Stimulated activated CD4-positive, alpha-beta T cell treated with anti-CD3 and anti-CD28 coated beads, Interleukin-1b, Interleukin-23, amount 100 ng/mL, for 4 hours (primary cell): ENCODE data around the gene M1AP.
A peak's percentile ranks its signal among the peaks of the same experiment; 100 is the strongest.

ENCODE experiments used
- DNase-seq, 2 donors: peaks; one replicate each; pipeline ENCODE4 v3.0.0-alpha.2; 2020; ENCODE audit warnings: low read depth in 2 of 2

The M1AP gene

GRCh38 chr2:74593826-74594772 lies 54.0 kb downstream of the M1AP start:
- no peak for DNase-seq

- no peak for DNase-seq
Measured at GRCh38 chr2:74588664-74589063, 59.5 kb downstream of the M1AP start.

DNA sequence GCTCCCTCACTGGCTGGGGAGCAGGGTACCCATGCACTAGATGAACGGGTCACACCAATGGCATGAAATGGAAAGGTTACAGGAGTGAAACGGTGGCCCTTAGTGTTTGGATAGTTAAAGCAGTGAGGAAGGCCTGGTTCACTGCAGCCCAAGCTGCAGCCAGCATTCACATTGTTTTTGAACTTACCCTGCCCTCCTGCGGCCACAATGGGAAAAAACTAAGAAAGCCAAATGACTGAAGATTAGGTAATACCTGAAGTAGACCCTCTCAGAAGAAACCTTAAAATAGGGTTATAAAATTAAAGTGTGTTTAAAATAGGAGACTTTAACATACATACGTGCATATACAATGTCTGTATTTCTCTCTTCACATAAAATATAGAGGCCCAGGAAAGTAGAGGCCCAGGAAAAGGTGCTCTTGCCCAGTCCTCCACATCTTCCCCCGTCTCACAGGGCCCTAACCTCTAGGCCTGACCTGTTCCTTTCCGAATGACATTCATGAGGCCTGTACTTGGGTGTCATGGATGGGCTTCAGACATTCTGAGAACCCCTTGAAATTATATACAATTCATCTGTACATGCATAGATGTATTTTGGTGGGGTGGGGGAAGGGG lies 60.4 kb downstream of the M1AP start:
- DNase-seq, result peak; percentile 14 to 42

DNA sequence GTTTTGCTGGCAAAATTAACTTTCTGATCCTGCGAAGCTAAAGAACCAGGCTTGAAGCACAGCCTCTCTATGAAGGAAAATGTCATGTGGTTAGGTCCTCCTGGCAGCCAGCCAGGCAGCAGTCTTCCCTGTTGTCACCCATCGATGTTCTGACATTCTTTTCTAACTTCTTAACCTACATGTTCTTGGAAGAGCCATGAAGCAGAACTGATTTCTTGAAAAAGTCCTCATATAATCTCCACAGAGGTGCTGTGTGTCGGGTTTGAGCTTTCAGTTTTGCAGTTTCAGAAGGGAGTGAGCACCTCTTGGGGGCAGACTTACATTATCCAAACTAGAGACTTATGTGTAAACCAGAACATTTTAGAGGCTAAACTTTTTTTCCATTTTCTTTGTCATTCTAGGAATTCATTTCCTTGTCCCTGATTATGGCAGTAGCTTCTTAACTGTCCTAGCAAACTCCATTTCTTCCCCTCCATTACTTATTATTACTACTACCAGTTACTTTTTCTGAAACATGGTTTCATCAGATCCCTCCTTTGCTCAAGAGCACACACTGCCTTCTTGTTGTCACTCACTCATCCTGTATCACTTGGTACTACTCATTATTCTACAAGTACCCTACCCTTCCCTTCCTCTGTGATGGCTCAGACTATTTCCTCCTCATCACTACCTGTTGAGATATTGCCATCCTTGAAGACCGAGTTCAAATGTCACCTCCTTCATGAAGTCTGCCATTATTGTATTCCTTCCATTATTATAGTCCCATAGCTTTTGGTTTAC lies 62.5 kb downstream of the M1AP start:
- DNase-seq, result no peak

GRCh38 chr2:74584088-74584645 lies 64.0 kb downstream of the M1AP start:
- DNase-seq, result no peak

DNA sequence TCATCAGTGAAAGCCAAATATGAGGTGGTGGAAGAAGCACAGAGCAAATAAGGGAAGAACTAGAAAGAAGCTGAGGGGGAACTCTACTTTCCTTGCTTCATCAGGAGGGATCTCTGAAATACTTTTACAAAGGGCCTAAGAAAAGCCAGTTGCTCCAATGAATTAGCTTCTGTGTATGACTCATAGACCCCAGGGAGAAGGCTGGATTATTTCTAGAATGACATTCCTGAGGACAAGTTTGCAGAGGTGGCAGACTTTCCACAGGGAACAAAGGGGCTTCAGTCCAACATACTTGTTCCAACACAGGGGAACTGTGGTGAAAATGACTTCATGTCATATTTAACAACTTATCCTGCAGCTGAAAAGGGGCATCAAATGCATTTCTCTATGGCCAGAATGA lies 64.6 kb downstream of the M1AP start:
- no peak for DNase-seq

DNA sequence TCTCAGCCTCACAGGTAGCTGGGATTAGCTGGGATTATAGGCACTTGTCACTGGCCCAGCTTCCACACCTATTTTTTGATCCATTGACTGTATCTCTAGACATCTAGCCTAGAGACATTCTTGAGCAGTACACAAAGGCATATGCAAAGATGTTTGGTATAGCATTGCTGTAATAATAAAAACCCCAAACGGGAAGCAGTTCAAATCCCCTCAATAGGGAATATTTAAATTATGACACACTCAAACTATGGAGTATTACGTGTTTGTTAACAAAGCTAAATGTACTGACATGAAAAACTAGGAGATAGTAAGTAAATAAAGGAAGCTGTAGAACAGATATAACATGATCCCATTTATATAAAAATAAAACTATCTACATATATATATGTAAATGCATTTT lies 65.9 kb downstream of the M1AP start:
- DNase-seq, result no peak

- no peak for DNase-seq
Measured at GRCh38 chr2:74581463-74581862, 66.7 kb downstream of the M1AP start.

- no peak for DNase-seq
Measured at GRCh38 chr2:74578408-74578807, 69.7 kb downstream of the M1AP start.

- DNase-seq, result no peak
Measured at GRCh38 chr2:74577448-74577847, 70.7 kb downstream of the M1AP start.

GRCh38 chr2:74576863-74577229 lies 71.3 kb downstream of the M1AP start:
- no peak for DNase-seq

DNA sequence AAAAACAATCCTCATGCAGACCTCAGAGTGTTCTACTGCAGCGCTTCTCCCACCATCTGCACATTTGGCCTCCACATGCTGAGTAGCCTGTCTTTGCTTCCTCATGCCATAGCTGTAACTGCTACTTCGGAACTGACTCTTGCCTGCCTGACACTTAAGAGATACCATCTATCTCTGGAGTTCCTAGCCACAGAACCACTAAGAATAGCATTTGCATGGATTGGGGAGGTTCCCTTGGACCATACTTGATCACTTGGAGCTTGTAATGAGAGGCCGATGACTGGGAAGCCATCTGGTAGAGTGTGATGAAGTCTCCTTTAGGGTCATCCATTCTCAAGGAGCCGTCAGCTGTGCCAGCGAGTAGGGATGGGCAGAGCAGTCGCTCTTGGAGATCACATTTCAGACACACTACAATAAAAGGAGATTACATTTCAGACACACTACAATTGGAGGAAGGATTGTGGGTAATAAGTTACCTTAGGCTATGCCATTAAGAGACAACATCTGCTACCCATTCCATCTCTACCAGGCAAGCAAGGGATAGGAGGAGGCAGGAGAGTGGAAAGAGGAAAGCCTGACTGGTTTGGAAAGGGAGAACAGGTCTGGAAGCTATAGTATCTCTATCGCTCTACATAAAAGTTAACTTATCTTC lies 71.8 kb downstream of the M1AP start:
- no peak for DNase-seq

DNA sequence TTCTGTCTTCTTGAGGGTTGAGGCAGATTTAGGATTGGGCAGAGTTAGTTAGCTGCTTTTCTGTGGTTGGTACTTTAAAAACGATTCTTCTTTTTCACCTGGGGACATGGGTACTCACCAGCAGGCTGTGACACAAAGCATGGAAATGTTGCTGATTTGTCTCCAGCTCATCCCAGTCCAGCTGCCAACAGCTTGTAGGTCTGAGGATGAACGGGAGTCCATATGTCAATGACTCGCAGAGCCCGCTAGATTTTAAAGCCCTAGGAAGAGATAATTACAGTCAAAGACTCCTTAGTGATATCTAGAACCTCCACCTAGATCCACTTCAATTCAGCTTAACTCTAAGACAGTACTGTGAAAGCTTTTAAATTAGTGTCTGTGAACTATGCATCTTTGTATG lies 72.8 kb downstream of the M1AP start:
- DNase-seq, result no peak

- no peak for DNase-seq
Measured at GRCh38 chr2:74573747-74574562, 74.2 kb downstream of the M1AP start.

DNA sequence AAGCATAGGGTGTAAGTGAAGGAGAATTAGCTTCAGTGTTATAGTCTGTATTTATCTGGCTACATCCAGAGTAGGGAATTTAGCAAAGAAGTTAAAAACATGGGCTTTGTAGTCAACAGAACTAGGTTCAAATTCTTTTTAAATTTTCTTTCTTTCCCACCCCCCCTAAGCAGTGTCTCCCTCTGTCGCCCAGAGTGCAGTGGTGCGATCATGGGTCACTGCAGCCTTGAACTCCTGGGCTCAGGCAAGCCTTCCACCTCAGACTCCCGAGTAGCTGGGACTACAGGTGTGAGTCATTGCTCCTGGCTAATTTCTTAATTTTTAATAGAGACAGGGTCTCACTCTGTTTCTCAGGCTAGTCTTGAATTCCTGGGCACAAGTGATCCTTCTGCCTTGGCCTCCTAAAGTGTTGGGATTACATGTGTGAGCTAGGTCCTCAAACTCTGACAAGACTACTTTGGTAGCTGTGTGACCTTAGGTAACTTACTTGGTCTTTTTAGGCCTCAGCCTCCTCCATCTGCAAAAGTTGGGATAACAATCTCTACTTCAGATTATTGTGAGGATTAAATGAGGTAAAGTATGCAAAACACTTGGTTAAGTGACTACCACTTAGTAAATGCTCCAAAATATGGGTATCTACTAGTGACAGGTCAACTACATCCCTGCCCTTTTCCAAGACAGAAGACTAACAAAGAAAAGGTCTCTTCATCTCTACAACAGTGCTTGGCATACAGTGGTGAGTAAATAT lies 75.8 kb downstream of the M1AP start:
- no peak for DNase-seq

DNA sequence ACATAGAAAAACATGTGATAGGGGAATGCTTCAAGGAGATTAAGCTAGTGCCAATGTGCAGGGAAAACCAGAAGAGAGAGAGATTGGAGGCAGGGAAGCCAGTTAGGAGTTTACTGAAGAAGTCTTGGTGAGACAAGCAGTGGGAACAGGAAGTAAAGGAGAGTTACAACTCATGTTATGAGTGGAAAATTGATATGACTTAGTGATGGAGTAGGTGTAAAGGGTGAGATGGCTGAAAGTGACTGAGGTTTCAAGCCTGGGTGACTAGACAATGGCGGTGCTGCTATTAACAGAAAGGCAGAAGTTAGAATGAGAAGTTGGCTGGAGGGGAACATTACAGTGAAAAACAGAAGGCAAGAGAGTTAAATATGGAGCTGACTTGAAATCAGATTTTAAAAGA lies 77.1 kb downstream of the M1AP start:
- no peak for DNase-seq

- DNase-seq, result no peak
Measured at GRCh38 chr2:74569686-74570085, 78.4 kb downstream of the M1AP start.

DNA sequence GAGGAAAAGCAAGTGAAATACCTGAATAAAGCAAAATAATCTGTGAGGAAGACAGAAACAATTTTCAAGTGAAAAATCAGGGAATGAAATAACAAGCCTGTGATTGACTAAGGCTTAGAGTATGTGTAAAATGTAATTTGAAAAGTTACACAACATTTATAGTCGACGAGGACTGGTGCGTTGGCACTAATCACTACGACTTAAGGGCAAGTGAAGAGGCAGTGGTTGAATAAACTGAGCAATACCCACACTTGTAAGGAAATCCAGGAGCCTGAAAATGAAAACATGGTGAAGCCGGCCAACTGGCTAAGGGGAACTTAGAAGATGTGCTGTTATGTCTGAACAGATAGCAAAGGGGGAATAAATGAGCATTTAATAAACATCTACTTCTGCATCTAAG lies 80.2 kb downstream of the M1AP start:
- no peak for DNase-seq

DNA sequence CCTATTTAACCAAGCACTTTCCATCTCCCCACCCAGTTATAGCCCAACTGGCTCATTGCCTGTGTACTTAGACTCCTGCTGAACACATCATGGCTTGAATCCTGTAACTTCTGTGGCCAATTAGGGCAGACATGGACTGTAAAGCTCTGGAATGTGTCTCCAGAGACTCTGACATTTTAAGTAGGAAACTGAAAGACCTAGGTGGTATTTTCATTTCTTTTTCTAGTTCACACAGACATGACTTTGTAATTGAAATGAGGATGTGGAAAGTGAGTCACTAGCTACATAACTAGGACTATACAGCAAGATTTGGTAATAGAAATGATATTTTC lies 81.4 kb downstream of the M1AP start:
- no peak for DNase-seq

DNA sequence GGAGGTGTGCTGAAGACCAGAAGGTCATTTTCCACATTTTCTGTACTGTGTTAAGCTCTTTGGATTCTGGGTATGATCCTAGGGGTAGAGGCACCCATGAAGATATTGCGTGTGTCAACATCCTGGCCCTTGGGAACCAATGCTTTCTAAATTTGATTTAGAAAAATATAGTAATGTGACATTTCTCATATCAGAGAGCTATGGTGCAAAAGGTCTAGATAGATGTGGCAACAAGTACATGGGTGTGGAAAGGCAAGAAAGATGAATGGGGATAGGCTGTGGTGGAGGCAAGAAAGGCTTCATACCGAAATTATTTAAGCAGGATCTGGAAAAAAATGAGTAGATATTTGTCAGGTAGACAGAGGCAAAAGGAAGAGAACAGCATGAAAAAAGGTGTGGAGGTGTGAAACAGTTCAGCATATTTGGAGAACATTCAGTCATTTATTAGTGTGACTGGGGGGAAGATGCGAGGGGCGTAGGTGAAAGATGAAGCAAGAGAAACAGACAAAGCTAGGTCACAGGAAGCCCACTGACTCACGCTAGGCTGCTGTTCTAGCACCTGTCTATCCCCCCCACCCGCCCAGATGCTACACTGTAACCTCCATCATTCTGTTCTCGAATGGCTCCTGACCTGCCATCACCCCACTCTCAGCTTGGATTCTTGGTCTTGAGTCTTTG lies 81.9 kb downstream of the M1AP start:
- DNase-seq, result no peak
